ENCODE results near the gene TAGLN2.
A peak's percentile ranks its signal among the peaks of the same experiment; 100 is the strongest.

The TAGLN2 gene

DNA sequence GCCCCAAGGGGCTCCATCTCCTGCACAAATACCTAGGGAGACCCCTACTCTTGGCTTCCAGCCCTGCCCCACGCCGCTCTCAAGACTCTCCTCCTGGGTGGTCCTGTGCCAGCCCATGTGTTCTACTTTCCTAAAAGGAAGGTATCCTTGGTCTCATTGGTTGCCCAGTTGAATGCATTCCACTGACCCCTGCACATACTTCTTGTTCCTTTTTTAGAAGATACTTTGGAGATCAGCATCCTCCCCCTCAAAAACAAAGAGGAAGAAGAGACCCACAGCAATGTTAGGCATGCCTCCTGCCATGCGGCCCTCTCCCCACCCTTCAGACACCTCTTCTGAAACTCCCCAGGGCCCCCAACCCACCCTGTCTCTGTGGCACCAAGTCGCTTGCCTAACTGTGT lies 24.7 kb upstream of the TAGLN2 start:
- no peak for DNase-seq (ENCODE audit: low read depth, low spot score)

DNA sequence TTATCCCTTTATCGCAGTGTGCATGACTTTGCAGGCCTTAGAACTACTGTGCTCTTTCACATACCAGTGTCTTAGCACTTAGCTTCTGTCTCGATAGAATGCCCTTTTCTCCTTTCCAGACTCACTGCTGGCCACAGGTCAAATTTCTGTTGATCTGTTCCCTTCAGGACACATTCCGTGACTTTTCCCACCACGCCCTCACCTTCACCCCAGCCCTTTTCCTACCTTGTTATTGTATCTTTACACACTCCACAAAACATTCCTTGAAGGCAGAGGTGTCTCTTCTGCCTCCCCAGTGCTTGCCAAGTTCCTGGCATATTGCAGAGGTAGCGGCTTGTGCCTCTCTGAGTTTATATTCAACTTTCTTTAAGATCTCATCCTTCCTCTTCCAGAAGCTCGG lies 23.8 kb upstream of the TAGLN2 start:
- no peak for DNase-seq (ENCODE audit: low read depth, low spot score)

DNA sequence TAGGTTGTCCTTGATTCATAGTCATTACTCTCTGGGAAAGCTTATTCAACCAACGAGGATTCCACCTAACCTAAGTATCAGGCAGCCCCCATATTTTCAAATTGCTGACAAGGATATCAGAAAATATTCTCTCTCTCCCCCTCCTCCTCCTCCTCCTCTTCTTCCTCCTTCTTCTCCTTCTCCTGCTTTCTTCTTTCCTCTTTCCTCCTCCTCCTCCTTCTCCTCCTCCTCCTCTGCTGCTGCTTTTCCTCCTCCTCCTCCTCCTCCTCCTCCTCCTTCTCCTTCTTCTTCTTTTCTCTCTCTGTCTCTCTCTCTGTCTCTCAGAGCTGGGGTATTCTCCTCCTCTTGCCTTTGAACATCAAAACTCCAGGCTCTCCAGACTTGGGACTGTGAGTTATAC lies 22.6 kb upstream of the TAGLN2 start:
- no peak for DNase-seq (ENCODE audit: low read depth, low spot score)

DNA sequence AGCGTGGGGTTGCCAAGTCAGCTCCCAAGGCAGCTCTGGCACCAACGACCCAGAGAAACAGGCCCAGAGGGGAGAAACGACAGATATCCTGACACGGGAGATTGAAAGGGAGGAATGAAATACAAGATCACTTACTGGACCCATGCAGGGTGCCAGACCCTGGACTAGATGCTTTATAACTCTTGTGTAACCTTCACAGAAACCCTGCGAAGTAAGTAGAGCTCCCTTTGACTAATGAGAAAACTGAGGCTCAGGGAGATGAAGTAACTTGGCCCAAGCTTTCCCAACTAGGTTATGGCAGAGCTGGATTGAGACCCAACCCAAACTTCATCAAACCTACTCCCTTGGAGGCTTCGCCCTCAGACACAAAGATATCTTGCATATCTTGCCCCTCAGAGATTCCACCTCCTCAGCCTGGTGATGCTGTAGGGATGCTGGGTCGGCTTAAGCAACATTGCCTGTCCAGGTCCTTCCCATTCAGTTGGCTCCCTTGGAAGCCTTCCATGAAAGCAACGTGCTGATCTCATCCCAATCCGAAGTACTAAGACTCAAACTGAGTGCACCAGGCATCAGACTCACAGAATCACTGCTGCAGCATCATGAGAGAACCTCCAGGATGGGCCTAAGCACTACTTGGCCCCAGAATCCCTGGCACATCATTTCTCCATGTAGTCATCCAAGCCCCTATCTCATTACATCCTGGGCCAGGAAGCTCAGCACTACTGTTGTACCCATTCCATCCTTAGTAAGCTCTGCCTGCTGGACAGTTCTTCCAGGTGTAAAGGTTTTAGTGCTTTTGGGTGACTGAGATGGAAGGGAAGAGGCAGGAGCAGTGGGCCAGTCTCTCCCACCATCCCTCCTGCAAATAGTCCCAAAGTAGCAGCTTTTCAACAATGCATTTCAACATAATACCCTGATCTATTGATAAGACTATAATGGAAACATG lies 21.2 kb upstream of the TAGLN2 start:
- no peak for DNase-seq (ENCODE audit: low read depth, low spot score)

DNA sequence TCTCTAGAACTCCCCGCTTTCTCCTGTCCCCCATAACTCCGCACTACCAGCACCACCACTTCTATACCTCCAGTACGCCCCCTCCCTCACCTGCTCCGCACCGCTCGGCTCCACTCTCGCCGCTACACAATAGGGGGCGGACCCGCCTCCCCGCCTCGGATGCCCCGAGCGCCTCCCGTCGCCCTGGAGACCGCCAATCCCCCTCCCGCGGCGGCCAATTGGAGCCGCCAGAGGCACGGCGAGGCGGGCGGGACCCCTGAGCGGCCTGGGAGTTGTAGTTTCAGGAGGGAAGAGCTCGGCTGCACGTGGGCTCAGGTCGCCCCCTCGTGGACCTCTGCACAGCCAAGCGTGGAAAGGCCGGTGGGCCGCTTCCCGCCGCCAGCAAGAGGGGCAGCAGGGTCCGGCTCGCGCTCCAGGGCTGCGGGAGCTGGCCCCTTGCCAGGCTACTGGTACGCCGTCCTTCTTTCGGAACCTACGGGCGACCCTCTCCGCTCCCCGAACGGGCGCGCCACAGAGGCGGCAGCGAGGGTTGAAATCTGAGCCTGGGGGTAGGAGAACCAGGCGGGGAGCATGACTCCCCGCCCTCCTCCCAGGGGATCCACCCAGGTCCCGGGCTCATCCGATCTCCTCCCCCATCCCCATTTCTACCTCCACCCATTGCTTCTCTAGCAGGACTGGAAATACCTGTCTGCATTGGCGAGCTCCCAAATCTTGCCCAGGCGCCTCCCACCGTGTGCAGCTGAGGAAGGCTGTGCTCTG lies 20.4 kb upstream of the TAGLN2 start, which contains the start of gene IGSF9:
Gene IGSF9, minus strand, starts transcription at position 131 of the 759 bp plus-strand sequence. CDS start 2,159 bp downstream, outside the sequence.
- DNase-seq (ENCODE audit: low read depth, low spot score): peak; percentile 12

DNA sequence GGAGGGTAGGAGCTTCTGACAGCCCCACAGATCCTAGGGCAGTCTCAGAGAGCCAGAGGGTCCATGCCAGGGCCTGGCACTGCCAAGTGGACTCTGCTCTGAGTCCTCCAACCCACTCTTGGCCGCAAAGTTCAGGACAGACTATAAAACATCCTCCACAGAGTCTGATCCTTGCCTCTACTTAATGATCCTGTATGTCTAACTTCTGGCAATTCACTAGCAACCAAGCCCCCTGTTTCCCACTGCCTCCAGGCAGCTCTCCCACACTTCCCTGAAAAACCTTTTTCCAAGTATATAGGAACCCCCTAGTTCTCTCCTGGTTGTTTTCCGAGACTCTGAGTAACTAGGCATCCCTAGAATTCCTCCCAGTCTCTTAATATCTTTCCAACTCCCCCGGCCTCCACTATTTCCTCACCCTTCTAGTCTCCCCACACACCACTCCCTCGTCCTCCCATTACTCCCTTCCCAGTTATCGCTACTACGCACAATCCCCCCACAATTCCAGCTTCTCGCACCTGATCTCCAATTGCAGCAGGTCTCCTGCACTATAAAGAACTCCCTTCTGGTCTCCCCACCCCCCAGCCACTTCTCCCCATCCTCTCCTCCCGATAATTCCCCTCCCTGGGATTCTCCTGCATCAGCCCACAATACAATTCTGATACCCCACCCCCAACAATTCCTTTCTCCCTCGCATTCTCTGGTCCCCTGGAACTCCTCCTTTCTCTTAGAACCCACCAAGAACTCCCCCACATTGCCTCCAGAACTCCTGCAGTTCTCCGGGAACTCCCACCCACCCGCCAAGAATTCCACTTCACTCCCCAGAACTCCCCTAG lies 19.5 kb upstream of the TAGLN2 start:
- no peak for DNase-seq (ENCODE audit: low read depth, low spot score)

DNA sequence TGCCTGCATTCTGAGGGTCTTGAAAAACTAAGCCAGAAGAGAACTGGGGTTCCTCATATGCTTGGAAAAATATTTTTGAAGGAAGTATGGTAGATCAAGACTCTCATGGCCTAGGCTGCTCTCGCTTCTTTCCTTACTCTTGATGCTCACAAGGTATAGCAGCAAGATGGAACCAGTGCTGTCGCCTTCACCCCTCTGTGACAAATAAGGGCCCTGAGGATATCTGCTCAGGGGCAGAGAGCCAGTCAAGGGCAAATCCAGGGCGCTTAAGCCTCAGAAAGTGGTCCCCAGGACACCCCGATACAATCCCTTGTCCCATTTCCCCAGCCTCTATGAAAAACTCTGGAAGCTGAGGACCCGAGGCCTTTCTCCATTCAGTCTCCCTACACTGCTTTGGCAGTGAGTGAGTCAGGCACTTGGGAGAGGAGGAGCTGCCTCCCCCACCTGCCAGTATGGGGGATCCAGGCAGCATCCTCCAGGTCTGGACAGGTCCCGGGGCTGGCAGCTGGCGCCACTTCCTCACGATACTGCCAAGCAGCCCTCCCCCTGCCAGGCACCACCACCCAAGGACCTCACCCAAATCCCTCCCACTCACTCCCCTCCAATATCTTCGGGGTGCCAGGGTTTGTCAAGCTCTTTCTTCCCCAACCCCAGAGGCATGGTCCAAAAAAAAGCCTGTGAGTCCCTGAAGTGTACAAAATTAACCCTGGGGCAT lies 18.8 kb upstream of the TAGLN2 start:
- DNase-seq (ENCODE audit: low read depth, low spot score): no peak

DNA sequence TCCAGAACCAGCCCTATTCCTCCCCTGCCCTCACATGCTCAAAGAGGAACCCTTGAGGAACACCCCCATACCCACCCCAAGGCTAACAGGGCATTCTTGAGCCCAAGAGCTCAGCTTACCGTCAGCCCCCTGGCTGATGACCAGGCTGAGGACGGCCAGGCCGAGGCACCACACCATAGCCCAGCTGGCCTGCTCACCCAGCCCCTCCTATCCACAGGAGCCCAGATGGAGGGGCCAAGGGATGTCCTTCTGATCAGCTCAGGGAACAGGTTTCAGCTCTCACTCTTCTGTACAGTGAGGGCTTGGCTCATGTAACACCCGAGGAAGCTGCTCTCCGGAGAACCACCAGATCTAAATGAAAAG lies 18.0 kb upstream of the TAGLN2 start:
- DNase-seq (ENCODE audit: low read depth, low spot score): no peak

DNA sequence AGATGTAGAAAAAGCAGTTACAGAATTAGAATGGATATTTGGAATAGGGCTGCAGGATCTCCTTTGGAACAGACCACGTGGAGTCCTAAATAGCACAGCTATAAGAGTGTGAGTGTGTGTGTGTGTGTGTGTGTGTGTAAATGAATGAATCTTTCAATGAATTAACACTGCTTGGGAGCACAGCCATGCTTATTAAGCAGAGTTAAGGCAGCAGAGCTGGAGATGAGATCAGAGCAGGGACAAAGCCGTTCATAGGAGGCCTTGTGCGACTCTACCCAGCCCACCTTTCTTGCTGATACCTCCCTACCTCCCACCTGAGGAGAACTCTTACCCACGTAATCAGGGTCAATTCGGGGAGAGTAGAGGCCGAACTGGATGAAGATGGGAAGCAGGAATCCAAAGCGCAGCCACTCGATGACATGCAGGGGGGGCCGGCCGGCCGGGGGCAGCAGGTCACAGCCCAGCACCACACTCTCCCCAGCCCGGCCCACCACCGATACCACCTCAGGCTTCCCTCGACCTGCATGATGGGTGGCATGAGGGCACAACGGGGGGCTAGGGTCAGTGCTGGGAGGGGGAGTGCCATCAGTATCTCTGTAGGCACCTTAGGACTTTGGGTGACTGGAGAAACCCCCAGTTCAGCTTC lies 17.4 kb upstream of the TAGLN2 start:
- DNase-seq (ENCODE audit: low read depth, low spot score): no peak

DNA sequence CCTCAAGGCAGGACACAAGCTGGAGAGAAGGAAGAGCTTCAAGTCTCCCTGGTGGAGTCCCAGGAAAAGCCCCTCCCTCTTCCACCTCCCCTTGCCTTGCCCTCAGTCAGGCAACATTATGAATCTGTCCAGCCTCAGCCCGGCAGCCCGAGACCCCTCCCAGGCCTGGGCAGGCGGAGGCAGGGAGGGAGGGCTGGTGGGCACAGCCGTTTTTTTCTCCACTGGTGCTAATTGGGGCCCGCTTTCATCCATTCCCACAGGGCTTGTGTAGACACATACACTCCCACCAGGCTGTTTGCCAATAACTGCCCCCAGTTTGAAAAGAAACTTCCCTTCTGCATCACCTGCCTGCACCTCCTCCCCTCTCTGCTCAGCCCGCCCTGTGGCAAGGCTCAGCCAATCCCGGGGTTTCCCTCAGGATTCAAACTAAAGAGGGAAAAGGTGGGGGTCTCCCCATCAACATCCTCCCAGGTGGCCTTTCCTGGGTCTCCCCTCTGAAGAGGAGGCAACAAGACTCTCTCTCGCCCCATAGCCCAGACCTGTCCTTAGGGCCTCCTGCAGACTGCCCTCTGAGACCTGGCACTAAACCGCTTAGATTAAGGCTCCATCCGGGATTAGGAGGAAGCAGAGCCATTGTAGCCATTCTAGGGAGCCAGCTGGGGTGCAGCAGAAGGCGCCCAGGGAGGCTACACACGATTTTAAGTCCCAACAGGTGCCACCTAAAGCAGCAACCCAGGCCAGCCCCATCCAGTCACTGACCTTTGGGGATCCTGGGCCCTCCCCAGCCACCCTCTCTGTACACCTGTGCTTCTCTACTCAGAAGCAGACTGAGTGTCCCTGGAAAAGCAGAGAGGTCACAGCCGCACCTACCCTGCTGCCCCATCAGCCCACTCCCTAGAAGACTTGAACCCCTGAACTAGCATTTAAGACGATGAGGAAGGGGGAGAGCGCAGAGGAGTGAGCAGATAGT lies 16.6 kb upstream of the TAGLN2 start:
- DNase-seq (ENCODE audit: low read depth, low spot score): no peak

DNA sequence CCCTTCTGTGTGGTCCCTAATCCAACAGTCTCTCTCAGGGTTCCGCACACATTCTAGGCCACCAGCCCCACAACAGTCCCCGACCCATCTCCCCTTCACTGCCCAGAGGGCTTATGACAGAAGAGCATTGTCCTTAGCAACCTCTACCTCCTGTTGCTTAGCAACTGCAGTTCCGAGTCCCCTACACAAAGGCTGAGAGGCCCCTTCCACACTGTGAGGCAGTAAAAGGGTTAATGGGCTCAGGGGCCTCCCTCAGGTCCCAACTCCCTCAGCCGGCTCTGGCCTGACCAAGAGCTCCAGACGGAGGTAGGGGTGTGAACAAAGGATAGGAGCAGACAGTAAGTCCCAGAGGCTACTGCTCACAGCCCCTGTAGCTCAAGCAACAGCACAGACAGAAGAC lies 15.8 kb upstream of the TAGLN2 start:
- no peak for DNase-seq (ENCODE audit: low read depth, low spot score)

DNA sequence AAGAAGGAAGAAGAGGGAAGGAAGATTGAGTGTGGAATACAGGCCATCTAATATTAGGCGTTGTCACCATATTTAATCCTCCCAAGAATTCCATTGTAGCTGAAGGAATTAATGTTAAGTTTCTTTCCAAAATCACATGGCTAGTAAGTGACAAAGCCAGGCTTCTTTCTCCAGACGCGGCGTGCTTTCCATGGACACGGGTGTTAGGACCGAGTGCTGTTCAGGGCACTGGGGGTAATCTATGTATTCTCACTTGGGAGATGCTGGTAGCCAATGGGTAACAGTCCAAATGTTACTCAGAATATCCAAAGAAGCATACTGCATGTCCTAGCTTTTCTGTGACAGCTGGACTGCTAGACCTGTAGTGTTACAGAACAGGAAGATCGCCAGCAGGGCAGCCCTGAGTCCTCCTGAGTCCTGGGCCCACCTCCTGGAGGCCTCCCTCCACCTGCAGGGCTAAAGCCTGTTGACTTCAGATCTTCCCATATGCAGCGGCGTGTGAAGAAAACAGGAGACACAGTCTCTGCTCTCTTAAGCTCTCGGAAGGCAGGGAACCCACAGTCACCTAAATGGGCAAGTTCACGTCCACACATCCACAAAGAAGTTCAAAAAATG lies 14.8 kb upstream of the TAGLN2 start:
- no peak for DNase-seq (ENCODE audit: low read depth, low spot score)

DNA sequence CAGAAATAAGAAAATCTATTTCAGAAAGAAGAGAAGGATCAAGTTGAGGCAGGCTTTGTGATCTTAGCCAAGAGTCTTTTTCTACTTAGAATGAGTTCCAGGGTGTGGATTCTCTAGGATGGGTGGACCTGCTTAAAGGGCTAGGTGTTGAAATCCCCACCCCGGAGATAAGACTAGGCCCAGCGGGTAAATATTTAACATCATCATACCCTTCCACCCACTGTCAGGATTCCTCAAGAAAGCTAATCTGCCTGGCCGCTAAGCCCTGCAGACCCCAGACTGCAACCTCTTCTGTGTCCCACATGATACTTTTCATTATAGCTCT lies 14.3 kb upstream of the TAGLN2 start:
- DNase-seq (ENCODE audit: low read depth, low spot score): no peak

DNA sequence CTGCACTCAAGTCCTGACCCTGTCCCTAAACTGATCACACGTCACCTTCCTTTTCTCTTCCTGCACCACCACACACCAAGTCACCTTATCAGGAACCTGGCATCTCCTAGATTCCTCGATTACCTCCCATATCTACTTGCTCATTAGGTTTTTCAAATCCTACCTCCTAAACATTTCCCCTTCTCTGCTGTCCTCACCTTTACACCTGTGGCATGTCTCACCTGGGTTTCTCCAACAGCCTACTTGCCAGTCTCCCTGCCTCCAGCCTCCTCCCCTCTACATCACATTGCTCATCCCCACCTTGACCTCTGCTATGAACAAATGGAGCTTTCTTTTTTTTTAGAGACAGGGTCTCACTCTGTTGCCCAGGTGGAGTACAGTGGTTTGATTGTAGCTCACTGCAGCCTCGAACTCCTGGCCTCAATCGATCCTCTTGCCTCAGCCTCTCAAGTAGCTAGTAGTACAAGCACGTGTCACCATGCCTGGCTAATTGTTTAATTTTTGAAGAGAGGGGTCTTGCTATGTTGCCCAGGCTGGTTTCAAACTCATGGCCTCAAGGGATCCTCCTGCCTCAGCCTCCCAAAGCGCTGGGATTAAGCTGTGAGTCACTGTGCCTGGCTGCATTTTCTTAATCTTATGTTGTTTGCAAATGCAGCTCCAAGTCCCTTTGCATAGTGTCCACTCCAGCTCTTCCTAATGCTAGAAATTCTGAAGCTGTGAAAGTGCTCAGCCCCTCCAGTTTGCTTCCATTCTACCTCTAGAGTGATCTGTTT lies 13.8 kb upstream of the TAGLN2 start:
- no peak for DNase-seq (ENCODE audit: low read depth, low spot score)

DNA sequence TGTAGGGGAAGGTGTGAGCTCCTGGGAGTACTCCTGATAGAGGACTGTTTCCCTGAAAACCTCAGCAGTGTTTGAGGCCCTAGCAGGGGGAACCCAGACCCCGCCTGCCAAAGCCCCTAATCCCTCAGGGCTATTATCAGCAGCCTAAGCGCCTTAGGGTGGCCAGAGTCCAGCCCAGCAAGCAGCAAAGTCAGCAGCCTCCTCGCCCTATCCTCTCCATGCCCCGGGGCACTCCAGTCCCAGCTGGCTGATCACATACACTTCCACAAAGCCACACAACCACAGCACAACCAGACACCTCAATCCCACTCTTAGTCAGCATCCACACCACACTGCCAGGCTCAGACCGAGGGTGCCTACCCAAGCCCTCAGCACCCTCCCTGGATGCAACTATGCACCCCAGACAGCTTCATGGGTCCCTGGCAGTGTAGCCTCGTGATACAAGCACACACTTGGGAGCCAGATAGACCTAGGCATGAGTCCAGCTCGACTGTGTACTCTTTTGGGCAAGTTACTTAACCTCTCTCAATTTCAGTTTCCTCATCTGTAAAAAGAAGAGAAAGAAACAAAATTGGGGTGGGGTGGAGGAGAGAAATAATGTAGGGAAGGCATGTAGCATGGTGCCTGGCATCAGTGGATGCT lies 13.0 kb upstream of the TAGLN2 start:
- DNase-seq (ENCODE audit: low read depth, low spot score): no peak

DNA sequence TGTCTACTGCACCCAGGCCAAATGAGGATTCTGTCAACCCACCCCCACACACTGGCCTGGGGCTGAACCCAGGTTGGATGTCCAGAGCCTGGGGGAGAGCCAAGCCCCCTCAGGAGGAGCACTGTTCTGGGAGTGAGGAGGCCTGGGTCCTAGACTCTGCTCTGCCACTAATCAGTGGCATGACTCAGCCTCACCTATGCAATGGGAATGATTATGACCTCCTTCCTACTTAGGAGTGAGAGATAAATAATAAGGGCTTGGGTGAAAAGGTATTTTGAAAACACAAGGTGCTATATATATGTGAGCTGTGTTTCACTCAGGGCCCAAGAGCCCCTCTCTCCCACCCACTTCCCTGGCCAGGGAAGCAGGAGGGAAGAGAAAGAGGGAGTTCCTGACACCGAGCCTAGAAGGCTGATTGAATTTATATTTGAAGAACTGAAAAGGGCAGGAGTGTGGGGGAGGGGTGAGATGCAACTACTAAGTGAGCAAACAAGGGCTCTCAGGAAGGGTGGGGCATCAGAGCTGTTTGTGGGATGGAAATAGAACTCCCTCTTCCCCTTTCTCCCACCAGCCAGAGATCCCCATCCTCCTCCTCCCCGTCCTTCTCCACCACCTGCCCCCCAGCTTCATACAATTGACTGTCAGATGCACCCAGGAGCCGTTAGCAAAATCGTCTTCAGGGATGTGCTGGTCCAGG lies 11.9 kb upstream of the TAGLN2 start:
- no peak for DNase-seq (ENCODE audit: low read depth, low spot score)

DNA sequence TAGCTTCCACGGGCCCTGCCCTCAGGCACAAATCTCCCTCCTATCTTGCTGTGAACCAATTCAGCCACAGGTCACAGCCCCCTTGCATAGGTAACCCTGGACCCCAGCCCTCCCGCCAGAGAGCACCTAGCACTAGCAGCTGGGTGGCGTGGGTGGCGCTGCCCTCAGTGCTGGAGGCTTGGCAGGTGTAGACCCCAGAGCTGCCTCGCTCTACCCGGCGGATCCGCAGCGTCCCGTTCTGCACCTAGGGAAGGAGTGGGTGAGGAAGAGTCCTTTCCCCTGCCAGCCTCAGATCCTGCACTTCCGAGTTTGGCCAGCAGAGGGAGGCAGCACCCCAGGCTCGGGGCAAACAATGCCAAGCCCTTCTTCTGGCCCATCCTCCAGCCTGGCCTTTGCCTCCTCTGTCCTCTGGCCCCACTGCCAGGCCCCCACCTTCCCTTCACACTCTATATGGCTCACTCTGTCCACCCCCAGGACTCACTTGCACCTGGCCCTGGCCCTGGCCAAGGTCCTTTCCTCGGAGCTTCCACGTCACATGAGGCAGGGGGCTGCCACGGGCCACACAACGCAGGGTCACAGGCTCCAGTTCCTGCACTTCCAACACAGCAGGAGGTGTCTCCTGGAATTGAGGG lies 11.1 kb upstream of the TAGLN2 start:
- no peak for DNase-seq (ENCODE audit: low read depth, low spot score)

Data from smooth muscle cell of the brain vasculature (primary cell).